Measurements from ENCODE around the gene FHL2. TPM values are rescaled to one million over a fixed set of nuclear protein-coding genes. Genes with fewer than 3 reads are reported as not detected.

Gene FHL2
- total RNA-seq, 2 experiments from 2014 or later, result 3.4 to 4.1 TPM

DNA sequence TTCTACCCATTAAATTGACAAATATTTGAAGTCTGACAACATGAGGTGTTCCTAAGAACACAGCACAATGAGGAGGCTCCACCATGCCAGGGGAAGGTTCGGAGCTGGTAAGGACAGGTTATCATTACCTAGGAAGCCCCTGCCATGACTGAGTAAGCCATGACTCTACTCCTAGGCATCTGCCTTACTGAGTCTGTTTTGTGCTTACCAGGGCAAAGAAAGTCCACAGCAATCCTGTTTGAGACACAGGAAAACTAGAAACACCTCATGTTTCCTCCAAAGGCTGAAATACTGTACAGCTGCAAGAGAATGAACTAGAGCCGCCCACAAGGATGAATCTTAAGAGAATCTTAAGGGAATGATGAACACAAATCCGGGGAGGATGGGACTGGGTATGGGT is 80.9 kb downstream of the FHL2 start:
- Mint-ChIP-seq H3K4me1 (peaks cover 16% of the 10 kb centered on the region), H3K36me3 (peaks cover 4% of the 10 kb centered on the region), H3K27me3 (no peaks in the 10 kb centered on the region), H3K27ac (no peak overlapping the region), H3K4me3 (no peak overlapping the region), H3K9me3 (ENCODE audit: low read depth) (no peaks in the 10 kb centered on the region)
- no peak for DNase-seq
- no peak for ATAC-seq
- CTCF ChIA-PET, result interaction anchor here (1.1 to 1.6 kb wide), 3 partner anchors 11 to 51 kb away, joined by 3 read pairs; no protein-coding TSS in a partner anchor

DNA sequence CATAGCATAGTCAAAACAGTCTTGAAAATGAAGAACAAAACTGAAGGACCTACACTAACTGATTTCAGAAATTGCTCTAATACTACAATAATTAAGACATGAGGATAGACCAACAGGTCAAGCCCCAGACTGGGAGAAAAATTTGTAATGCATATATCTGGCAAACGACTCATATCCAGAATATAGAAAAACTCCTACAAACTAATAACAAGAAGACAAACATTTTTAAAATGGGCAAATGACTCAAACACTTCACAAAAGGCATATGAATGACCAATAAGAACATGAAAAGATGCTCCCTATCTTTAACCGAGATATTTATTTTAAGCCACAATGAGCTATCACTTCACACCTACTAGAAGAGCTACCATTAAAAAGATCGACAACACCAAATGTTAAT is 83.5 kb downstream of the FHL2 start:
- DNase-seq, result no peak
- Mint-ChIP-seq H3K4me3 (no peak overlapping the region), H3K27ac (no peak overlapping the region), H3K4me1 (peaks cover 11% of the 10 kb centered on the region), H3K9me3 (ENCODE audit: low read depth) (no peaks in the 10 kb centered on the region), H3K36me3 (peaks cover 2% of the 10 kb centered on the region), H3K27me3 (no peaks in the 10 kb centered on the region)
- no peak for ATAC-seq
- CTCF ChIA-PET, result interaction anchor here (1.2 kb wide), 1 partner anchor 22 kb away, joined by 3 read pairs; the partner anchor contains the start of gene C2orf49

DNA sequence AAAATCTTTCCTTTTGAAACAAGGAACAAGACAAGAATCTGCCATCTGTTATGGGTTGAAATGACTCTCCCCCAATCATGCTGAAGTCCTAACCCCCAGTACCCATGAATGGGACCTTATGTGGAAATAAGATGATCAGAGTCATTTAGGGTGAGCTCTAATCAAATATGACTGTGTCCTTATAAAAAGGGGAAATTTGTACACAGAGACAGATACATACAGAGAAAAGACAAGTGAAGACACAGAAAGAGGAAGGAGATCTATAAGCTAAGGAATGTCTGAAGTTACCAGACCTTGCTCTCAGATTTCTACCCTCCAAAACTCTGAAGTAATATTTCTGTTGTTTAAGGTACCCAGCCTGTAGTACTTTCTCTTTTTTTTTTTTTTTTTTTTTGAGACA is 85.0 kb downstream of the FHL2 start:
- Mint-ChIP-seq H3K36me3 (peaks cover 3% of the 10 kb centered on the region), H3K4me1 (peaks cover 10% of the 10 kb centered on the region), H3K27me3 (no peaks in the 10 kb centered on the region), H3K4me3 (no peak overlapping the region), H3K27ac (no peak overlapping the region), H3K9me3 (ENCODE audit: low read depth) (no peaks in the 10 kb centered on the region)
- DNase-seq, result no peak
- CTCF ChIA-PET, result no interaction called here
- ATAC-seq, result no peak

Other genes starting within 250 kb of the FHL2 start
- not detected for gene GPR45, start 157.3 kb downstream of the FHL2 start, total RNA-seq
- 10 to 100 TPM; 19.4 to 22.2 TPM for gene TGFBRAP1, start 69.3 kb downstream of the FHL2 start, total RNA-seq
- 10 to 100 TPM; 20.5 to 23.1 TPM for gene C2orf49, start 61.5 kb downstream of the FHL2 start, total RNA-seq

Data from activated CD8-positive, alpha-beta memory T cell treated with anti-CD3 and anti-CD28 coated beads, Interleukin-2, amount 10 ng/mL, durations not matched to agents 7 days and 5 days (primary cell).